Keratinocyte (primary cell): ENCODE data around the gene MAML2. TPM values are rescaled to one million over a fixed set of nuclear protein-coding genes. Genes with fewer than 3 reads are reported as not detected.

Experiments used
- DNase-seq: peaks from one replicate; pipeline ENCODE4 v3.0.0-alpha.2; 2011; ENCODE audit warnings: low read depth, missing footprints, low spot score
- FAIRE-seq: peaks from 2 replicates; lab custom pipeline; 2011; peaks lifted over from hg19 to GRCh38; lab: Jason Lieb, UNC
- H2AFZ ChIP-seq: 2 replicates; pipeline ENCODE4 v1.6.0; 2012; ENCODE audit warnings: low read length, control low read depth, inconsistent platforms; ENCODE audit not compliant: control insufficient read depth
- H3K27ac ChIP-seq: 2 replicates; pipeline ENCODE4 v1.5.1; 2011; ENCODE audit warnings: low read length; ENCODE audit not compliant: control insufficient read depth, insufficient read depth
- H3K27me3 ChIP-seq: 3 replicates; pipeline ENCODE4 v1.6.0; 2011; ENCODE audit warnings: low read length; ENCODE audit not compliant: control insufficient read depth, insufficient read depth; ENCODE audit errors: extremely low read depth
- H3K36me3 ChIP-seq, 2 experiments: 2 replicates in 1 of 2; 3 replicates in 1 of 2; pipeline ENCODE4 v1.5.1; 2011; ENCODE audit warnings: low read length in 2 of 2, mild to moderate bottlenecking in 1 of 2; ENCODE audit not compliant: control insufficient read depth in 2 of 2, insufficient read depth in 2 of 2; ENCODE audit errors: extremely low read depth in 1 of 2
- H3K4me1 ChIP-seq: 3 replicates; pipeline ENCODE4 v1.5.1; 2011; ENCODE audit warnings: low read length; ENCODE audit not compliant: control insufficient read depth, insufficient read depth; ENCODE audit errors: extremely low read depth
- H3K4me2 ChIP-seq: 3 replicates; pipeline ENCODE4 v1.6.0; 2011; ENCODE audit warnings: low read depth, low read length; ENCODE audit not compliant: control insufficient read depth, insufficient read depth; ENCODE audit errors: extremely low read depth
- H3K4me3 ChIP-seq, 3 experiments: fragments of 200-600 bp in 1 of 3; sonication (generic) in 1 of 3; 2 replicates in 2 of 3; 3 replicates in 1 of 3; pipeline ENCODE4 v1.5.1; 2011 to 2016; ENCODE audit warnings: low read length in 3 of 3, mild to moderate bottlenecking in 3 of 3, control low read depth in 2 of 3, inconsistent platforms in 1 of 3, low read depth in 1 of 3, mixed read lengths in 1 of 3, mixed run types in 1 of 3, moderate library complexity in 1 of 3; ENCODE audit not compliant: control insufficient read depth in 2 of 3, insufficient read depth in 2 of 3; ENCODE audit errors: extremely low read depth in 1 of 3
- H3K79me2 ChIP-seq: 2 replicates; pipeline ENCODE4 v1.6.0; 2012; ENCODE audit warnings: low read length; ENCODE audit not compliant: control insufficient read depth, insufficient read depth
- H3K9ac ChIP-seq: 3 replicates; pipeline ENCODE4 v1.6.0; 2011; ENCODE audit warnings: low read length; ENCODE audit not compliant: control insufficient read depth, insufficient read depth; ENCODE audit errors: extremely low read depth
- H3K9me1 ChIP-seq: 3 replicates; pipeline ENCODE4 v1.6.0; 2011; ENCODE audit warnings: low read length; ENCODE audit not compliant: control insufficient read depth, insufficient read depth; ENCODE audit errors: extremely low read depth
- H3K9me3 ChIP-seq: 2 replicates; pipeline ENCODE4 v1.5.1; 2012; ENCODE audit warnings: low read depth, low read length; ENCODE audit not compliant: control insufficient read depth
- H4K20me1 ChIP-seq: 3 replicates; pipeline ENCODE4 v1.6.0; 2011; ENCODE audit warnings: low read length; ENCODE audit not compliant: control insufficient read depth, insufficient read depth; ENCODE audit errors: extremely low read depth
- EZH2 ChIP-seq: IDR thresholded peaks from one replicate; pipeline ENCODE4 v1.6.1; 2012; ENCODE audit warnings: inconsistent platforms, mild to moderate bottlenecking, low read length, moderate library complexity
- dilution Hi-C: fragments of 300-500 bp; cut with MboI; formaldehyde crosslinking; loops from one replicate; pipeline ENCODE4 v1.7.0; 2020; ENCODE audit warnings: low sequenced_read_pairs; ENCODE audit not compliant: extremely low pct_ligation_motif_present
- polyA plus RNA-seq, 5 experiments: library from polyadenylated mRNA; depleted of rRNA in 3 of 5; stranded (reverse) in 3 of 5; stranded (forward) in 1 of 5; unstranded in 1 of 5; fragments of >200 nt; gene quantifications; 1 replicate in 1 of 5; 2 replicates in 3 of 5; 3 replicates in 1 of 5; pipeline versions ENCODE4 v1.2.1 to v1.2.3, GENCODE V29; 2011 to 2012; ENCODE audit warnings: missing spikeins in 2 of 5, low read depth in 1 of 5, low replicate concordance in 1 of 5
- TF ChIP-seq, protein P1 (sequence below), 3 experiments: IDR thresholded peaks in 1 of 3; conservative IDR thresholded peaks in 1 of 3; optimal IDR thresholded peaks in 1 of 3; 2 replicates in 2 of 3; 3 replicates in 1 of 3; pipeline versions ENCODE3 to v1.5.1; 2011; ENCODE audit warnings: low read length in 3 of 3, mild to moderate bottlenecking in 3 of 3, moderate library complexity in 2 of 3, control low read depth in 1 of 3, inconsistent platforms in 1 of 3; ENCODE audit not compliant: insufficient read depth in 2 of 3; ENCODE audit errors: extremely low read depth in 1 of 3

MAML2 gene
- polyA plus RNA-seq, 1 donor (not counting 4 experiments of a cell fraction or from before 2014, with no cell fraction given), result 4.2 TPM

DNA sequence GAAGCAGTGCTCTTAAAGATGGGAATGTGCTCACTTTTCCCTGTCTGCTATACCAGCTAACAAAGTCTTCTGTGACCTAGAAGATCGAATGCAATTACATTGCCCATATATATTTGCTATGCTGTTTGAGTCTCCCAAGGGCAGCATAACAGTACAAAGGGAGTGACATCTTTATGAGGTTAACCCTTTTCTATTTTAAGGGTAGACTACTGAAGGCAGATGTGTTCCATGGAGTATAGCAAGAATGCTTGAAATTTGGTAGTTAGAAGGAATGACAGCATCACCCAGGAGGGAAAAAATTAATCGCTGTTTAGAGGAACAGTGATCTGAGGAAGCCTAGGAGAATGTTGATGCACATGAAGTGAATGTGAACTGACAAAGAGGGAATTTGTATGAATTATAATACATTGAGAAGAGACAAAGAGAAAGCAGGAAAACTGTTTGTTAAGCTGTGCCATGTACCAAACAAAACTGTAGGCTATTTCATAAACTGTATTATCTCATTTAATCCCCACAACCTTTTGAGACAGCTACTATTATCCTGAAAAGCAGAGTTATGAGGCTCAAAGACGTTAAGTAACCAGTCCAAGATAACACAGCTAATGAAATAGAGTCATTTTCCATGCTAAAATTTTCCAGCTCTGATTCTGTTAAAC is 13.0 kb downstream of the MAML2 start:
- dilution Hi-C loops, result no loop called here
- DNase-seq (no peak), FAIRE-seq (no peak)
- Histone ChIP-seq H4K20me1 (no peaks in the 10 kb centered on the region), H3K79me2 (peaks cover 13% of the 10 kb centered on the region), H3K4me3 (no peak overlapping the region), H3K27ac (no peak overlapping the region), H3K9me3 (no peaks in the 10 kb centered on the region), H2AFZ (no peak overlapping the region), H3K9me1 (no peaks in the 10 kb centered on the region), H3K4me1 (peaks cover 23% of the 10 kb centered on the region), H3K36me3 (no peaks in the 10 kb centered on the region), H3K4me2 (no peak overlapping the region), H3K27me3 (no peaks in the 10 kb centered on the region), H3K9ac (no peak overlapping the region)
- TF ChIP-seq EZH2, result no peak
- TF ChIP-seq, protein P1, sequence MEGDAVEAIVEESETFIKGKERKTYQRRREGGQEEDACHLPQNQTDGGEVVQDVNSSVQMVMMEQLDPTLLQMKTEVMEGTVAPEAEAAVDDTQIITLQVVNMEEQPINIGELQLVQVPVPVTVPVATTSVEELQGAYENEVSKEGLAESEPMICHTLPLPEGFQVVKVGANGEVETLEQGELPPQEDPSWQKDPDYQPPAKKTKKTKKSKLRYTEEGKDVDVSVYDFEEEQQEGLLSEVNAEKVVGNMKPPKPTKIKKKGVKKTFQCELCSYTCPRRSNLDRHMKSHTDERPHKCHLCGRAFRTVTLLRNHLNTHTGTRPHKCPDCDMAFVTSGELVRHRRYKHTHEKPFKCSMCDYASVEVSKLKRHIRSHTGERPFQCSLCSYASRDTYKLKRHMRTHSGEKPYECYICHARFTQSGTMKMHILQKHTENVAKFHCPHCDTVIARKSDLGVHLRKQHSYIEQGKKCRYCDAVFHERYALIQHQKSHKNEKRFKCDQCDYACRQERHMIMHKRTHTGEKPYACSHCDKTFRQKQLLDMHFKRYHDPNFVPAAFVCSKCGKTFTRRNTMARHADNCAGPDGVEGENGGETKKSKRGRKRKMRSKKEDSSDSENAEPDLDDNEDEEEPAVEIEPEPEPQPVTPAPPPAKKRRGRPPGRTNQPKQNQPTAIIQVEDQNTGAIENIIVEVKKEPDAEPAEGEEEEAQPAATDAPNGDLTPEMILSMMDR (optimal IDR thresholded peaks at IDR 0.05 in 1 of 3, IDR thresholded peaks at IDR 0.05 in 1 of 3, conservative IDR thresholded peaks at IDR 0.05 in 1 of 3; ENCODE audit: extremely low read depth in 1 of 3, insufficient read depth in 2 of 3, low read length in 3 of 3), result no peak

DNA sequence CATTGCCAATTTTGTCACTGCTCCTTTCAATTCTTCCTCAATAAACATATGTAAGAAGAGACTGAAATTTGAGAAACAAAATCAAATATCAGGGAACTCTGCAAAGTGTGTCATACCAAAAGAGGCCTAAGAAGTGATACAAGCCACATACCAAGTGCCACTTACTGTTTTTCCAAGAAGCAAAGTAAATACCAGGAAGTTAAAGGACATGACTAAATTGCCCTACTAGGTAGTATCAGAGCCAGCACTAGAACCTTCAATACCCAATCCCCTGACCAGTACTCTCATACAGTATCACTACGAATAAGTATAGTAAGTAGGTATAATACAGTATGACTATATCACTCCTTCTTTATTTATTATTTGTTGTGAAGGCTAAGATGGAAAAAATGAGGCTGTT is 13.6 kb downstream of the MAML2 start:
- Histone ChIP-seq H3K9me3 (no peaks in the 10 kb centered on the region), H3K4me3 (no peak overlapping the region), H4K20me1 (no peaks in the 10 kb centered on the region), H3K27ac (no peak overlapping the region), H3K4me1 (peaks cover 29% of the 10 kb centered on the region), H3K27me3 (no peaks in the 10 kb centered on the region), H3K79me2 (peaks cover 13% of the 10 kb centered on the region), H3K9me1 (no peaks in the 10 kb centered on the region), H3K36me3 (no peaks in the 10 kb centered on the region), H3K9ac (no peak overlapping the region), H2AFZ (no peak overlapping the region), H3K4me2 (no peak overlapping the region)
- TF ChIP-seq, protein P1 (optimal IDR thresholded peaks at IDR 0.05 in 1 of 3, IDR thresholded peaks at IDR 0.05 in 1 of 3, conservative IDR thresholded peaks at IDR 0.05 in 1 of 3; ENCODE audit: extremely low read depth in 1 of 3, insufficient read depth in 2 of 3, low read length in 3 of 3), result no peak
- TF ChIP-seq EZH2, result no peak
- DNase-seq (no peak), FAIRE-seq (no peak)
- dilution Hi-C loops, result no loop called here
